Osteocyte (in vitro differentiated cells): ENCODE measurements around the gene HPSE2. TPM values are rescaled to one million over a fixed set of nuclear protein-coding genes. Genes with fewer than 3 reads are reported as not detected.
"Not testable (repeated sequence)": the region's sequence is repeated elsewhere in the genome, so short reads cannot be mapped to it uniquely, and the experiment has no call there.

ENCODE experiments used
- DNase-seq: peaks from one replicate; pipeline ENCODE4 v3.0.0; 2021; ENCODE audit warnings: mixed read lengths; ENCODE audit not compliant: unreplicated experiment; ENCODE audit errors: extremely low spot score
- H3K27ac Mint-ChIP-seq: one replicate; pipeline ENCODE4 v1.8.0; 2021; ENCODE audit warnings: mild to moderate bottlenecking, mixed read lengths; ENCODE audit not compliant: unreplicated experiment
- H3K27me3 Mint-ChIP-seq: one replicate; pipeline ENCODE4 v1.8.0; 2021; ENCODE audit warnings: mixed read lengths; ENCODE audit not compliant: unreplicated experiment
- H3K36me3 Mint-ChIP-seq: one replicate; pipeline ENCODE4 v1.8.0; 2021; ENCODE audit warnings: mixed read lengths; ENCODE audit not compliant: unreplicated experiment
- H3K4me1 Mint-ChIP-seq: one replicate; pipeline ENCODE4 v1.8.0; 2021; ENCODE audit warnings: mixed read lengths; ENCODE audit not compliant: unreplicated experiment
- H3K4me3 Mint-ChIP-seq: one replicate; pipeline ENCODE4 v1.8.0; 2021; ENCODE audit warnings: mild to moderate bottlenecking, moderate library complexity, mixed read lengths; ENCODE audit not compliant: unreplicated experiment
- H3K9me3 Mint-ChIP-seq: one replicate; pipeline ENCODE4 v1.8.0; 2021; ENCODE audit warnings: mixed read lengths; ENCODE audit not compliant: unreplicated experiment
- CTCF ChIP-seq: fragments of 200-600 bp; sonication (generic); IDR thresholded peaks from 2 replicates; pipeline ENCODE4 v1.5.0; 2021; ENCODE audit warnings: antibody characterized with exemption, mild to moderate bottlenecking, moderate library complexity
- total RNA-seq: library from RNA; stranded (reverse); gene quantifications from 2 replicates; pipeline ENCODE4 v1.2.1, GENCODE V29; 2021

The HPSE2 gene
- total RNA-seq, 1 donor from 2014 or later = not detected

- no peak for TF ChIP-seq CTCF
- Mint-ChIP-seq H3K36me3 (no peaks in the 10 kb centered on the region), H3K27ac (no peak overlapping the region), H3K4me1 (no peaks in the 10 kb centered on the region), H3K27me3 (peaks cover 8% of the 10 kb centered on the region), H3K4me3 (no peak overlapping the region), H3K9me3 (no peaks in the 10 kb centered on the region)
- no peak for DNase-seq
Observed at GRCh38 chr10:99248824-99249223, 13.2 kb upstream of the HPSE2 start.

- not testable (repeated sequence) for H3K27me3 Mint-ChIP-seq, H3K9me3 Mint-ChIP-seq, H3K4me3 Mint-ChIP-seq, H3K36me3 Mint-ChIP-seq, H3K27ac Mint-ChIP-seq, DNase-seq, H3K4me1 Mint-ChIP-seq
Observed at GRCh38 chr10:99247893-99248292, 12.2 kb upstream of the HPSE2 start.

- no peak for DNase-seq
- no peak for TF ChIP-seq CTCF
- no peaks in the 10 kb centered on the region for H3K9me3 Mint-ChIP-seq
- no peaks in the 10 kb centered on the region for H3K36me3 Mint-ChIP-seq
- H3K4me1 Mint-ChIP-seq = peaks cover 27% of the 10 kb centered on the region
- H3K27me3 Mint-ChIP-seq = peaks cover 70% of the 10 kb centered on the region
- no peak overlapping the region for H3K4me3 Mint-ChIP-seq
- no peak overlapping the region for H3K27ac Mint-ChIP-seq
Observed at GRCh38 chr10:99236627-99237309, 1.1 kb upstream of the HPSE2 start.

- no peak for TF ChIP-seq CTCF
- Mint-ChIP-seq H3K9me3 (no peaks in the 10 kb centered on the region), H3K27me3 (peaks cover 81% of the 10 kb centered on the region), H3K36me3 (no peaks in the 10 kb centered on the region), H3K4me1 (peaks cover 27% of the 10 kb centered on the region), H3K27ac (no peak overlapping the region), H3K4me3 (peak overlapping the region; percentile 72)
- no peak for DNase-seq
Observed at GRCh38 chr10:99234791-99235657, 628 bp downstream of the HPSE2 start.

- peak overlapping the region; percentile 72 for H3K4me3 Mint-ChIP-seq
- peaks cover 27% of the 10 kb centered on the region for H3K4me1 Mint-ChIP-seq
- no peak for DNase-seq
- TF ChIP-seq CTCF = no peak
- H3K27ac Mint-ChIP-seq = no peak overlapping the region
- no peaks in the 10 kb centered on the region for H3K36me3 Mint-ChIP-seq
- H3K9me3 Mint-ChIP-seq = no peaks in the 10 kb centered on the region
- peaks cover 89% of the 10 kb centered on the region for H3K27me3 Mint-ChIP-seq
Observed at GRCh38 chr10:99234041-99234790, 1.4 kb downstream of the HPSE2 start.
